SK-N-MC (cell line): ENCODE measurements around the gene NRP2.

ENCODE experiments used
- EZH2 ChIP-seq: fragments of 200-600 bp; sonication (generic); IDR thresholded peaks from one replicate; pipeline ENCODE4 v1.6.1; 2017; ENCODE audit warnings: antibody characterized with exemption
- POLR2AphosphoS5 ChIP-seq: IDR thresholded peaks from 2 replicates; pipeline ENCODE4 v1.6.1; 2012; ENCODE audit warnings: mild to moderate bottlenecking, low read depth, low read length, borderline replicate concordance

GRCh38 chr2:205808486-205809121, 126.3 kb downstream of the NRP2 start:
- no peak for TF ChIP-seq POLR2AphosphoS5
- no peak for TF ChIP-seq EZH2
